LNCAP (cell line): ENCODE data around the gene CCDC148.

ENCODE experiments used
- CTCF ChIP-seq: fragments of 450-650 bp; IDR thresholded peaks from 2 replicates; pipeline ENCODE4 v1.5.1; 2017; ENCODE audit warnings: mild to moderate bottlenecking

CCDC148 gene

DNA sequence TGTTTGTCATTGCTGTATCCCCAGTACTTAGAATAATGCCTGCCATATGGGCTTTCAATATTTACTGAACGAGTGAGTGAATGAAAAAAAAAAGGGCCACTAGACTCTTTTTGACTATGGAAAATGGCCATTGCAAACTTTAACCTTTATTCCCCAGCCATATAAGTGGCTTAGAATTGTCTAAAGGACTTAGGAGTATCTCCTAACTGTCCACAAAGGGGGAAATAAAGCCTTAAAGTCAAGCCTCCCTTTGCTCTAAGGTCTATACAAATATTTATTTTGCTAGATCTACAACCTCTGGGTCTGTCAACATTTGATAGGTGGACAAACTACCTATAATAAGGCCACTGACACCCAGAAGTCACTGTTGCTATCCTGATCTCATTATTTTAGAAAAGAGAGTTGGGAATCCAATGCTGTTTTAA is 329.2 kb downstream of the CCDC148 start:
- no peak for TF ChIP-seq CTCF

DNA sequence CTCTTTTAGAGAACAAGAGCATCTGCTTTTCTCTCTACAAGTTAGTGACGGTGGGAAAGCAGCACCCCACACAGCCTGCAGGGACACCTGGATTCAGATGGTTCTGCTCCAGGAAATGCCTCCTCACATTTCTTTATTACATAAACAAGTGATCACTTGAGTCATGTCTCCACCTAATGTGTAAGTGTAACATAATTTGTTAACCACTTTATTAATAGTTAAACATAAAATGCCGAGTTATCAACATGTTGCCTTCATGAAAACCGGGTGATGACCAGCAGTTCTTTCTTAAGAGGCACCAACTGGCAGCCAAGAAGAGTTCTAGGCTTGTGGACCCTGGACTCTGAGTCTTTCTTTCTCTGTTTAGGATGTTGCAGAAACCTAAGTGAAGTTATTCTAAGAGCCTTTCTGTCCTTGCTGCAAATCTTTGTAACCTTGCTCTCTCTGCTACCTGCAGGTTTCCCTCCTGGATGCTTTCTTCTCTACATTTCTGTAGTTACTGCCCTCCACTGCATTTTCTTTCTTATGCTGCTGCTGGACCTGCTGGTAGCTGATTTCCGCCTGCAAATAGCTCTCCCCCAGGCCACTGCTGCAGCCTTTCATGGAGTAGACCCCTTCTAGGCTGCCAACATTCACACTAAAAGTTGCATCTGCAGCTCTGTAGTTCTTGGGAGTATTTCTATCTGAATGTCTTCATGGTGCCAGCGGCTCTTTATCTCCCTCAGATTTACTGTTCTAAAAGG is 330.6 kb downstream of the CCDC148 start:
- no peak for TF ChIP-seq CTCF

DNA sequence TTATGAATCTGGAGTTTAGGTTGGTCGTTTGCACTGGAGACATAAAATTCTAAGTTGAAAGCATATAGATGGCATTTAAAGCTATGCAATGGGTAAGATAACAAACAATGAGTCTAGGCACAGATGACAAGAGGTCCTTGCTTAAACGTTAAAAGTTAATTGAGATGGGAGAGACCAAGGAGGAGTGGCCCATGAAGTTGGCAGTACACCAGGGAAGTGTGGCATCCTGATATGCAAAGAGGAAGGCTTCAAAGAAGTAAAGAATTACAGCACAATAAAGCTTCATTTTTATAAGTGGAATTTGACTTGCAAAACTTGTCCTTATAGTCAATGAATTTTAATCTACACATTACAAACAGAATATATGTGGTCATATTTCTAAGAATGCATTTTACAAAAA is 331.7 kb downstream of the CCDC148 start:
- TF ChIP-seq CTCF, result no peak
